K562 treated with DMSO at 1 percent for 48 hours (cell line): Measurements from ENCODE around the gene CRHR2. TPM values are rescaled to one million over a fixed set of nuclear protein-coding genes. Genes with fewer than 3 reads are reported as not detected.

ENCODE experiments used
- total RNA-seq: library from RNA; unstranded; fragments of 300-600 nt; gene quantifications from 2 replicates; pipeline ENCODE4 v1.2.3, GENCODE V29; 2022; ENCODE audit warnings: low replicate concordance; ENCODE audit errors: extremely low read depth

The CRHR2 gene
- total RNA-seq: not detected in 2 replicates

GRCh38 chr7:30682212-30683083 is at the start of gene CRHR2:
TSS of gene CRHR2 (minus strand) at chr7:30682456. CDS start at chr7:30682280, 176 bp downstream.

Other genes with a start within 250 kb of the CRHR2 start
- not detected in 2 replicates for gene NOD1, start 203.7 kb downstream of the CRHR2 start, total RNA-seq
- not detected in 2 replicates for gene GGCT, start 177.6 kb downstream of the CRHR2 start, total RNA-seq
- 145 and 971 TPM in 2 replicates for gene GARS1, start 87.6 kb downstream of the CRHR2 start, total RNA-seq
- gene INMT, start 69.7 kb upstream of the CRHR2 start, total RNA-seq: not detected in 2 replicates
- gene MINDY4, start 89.0 kb upstream of the CRHR2 start, total RNA-seq: not detected in 2 replicates
- not detected in 2 replicates for gene AQP1, start 229.4 kb upstream of the CRHR2 start, total RNA-seq